Left kidney (tissue), 8 donors: ENCODE measurements around the gene UGT2A1. TPM values are rescaled to one million over a fixed set of nuclear protein-coding genes. Genes with fewer than 3 reads are reported as not detected.
"Not testable (repeated sequence)": the region's sequence is repeated elsewhere in the genome, so short reads cannot be mapped to it uniquely, and the experiment has no call there.

Source experiments
- DNase-seq: peaks from one replicate; pipeline ENCODE4 v3.0.0-alpha.2; 2013
- long read RNA-seq, 8 donors: transcript quantifications; one replicate each; lab custom pipeline, GENCODE V29; 2026
- polyA plus RNA-seq: library from polyadenylated mRNA; unstranded; fragments of 120-200 nt; gene quantifications from one replicate; pipeline ENCODE4 v1.2.1, GENCODE V29; 2013; ENCODE audit not compliant: insufficient read length

Gene UGT2A1
- 8.6 TPM for polyA plus RNA-seq
- long read RNA-seq, donor 1, result 0 reads
- long read RNA-seq, donor 2, result 0 reads
- long read RNA-seq, donor 3, result 0 reads
- long read RNA-seq, donor 4, result 0 reads
- long read RNA-seq, donor 5, result 0 reads
- long read RNA-seq, donor 6, partial matches to known transcripts, result 0 of 1 reads
- long read RNA-seq, donor 6, other reads (novel, unspliced or antisense), result 0 of 1 reads
- long read RNA-seq, donor 7, result 0 reads
- long read RNA-seq, donor 8, result 0 reads

- DNase-seq, result no peak
Observed at GRCh38 chr4:69653147-69653546, at the start of gene UGT2A1. Gene UGT2A1, minus strand, starts transcription at chr4:69653247. Its CDS starts 5,603 bp downstream, at chr4:69647644.

- no peak for DNase-seq
Observed at GRCh38 chr4:69702201-69702600, 49.2 kb upstream of the UGT2A1 start.

- no peak for DNase-seq
Observed at GRCh38 chr4:69701696-69702095, 48.6 kb upstream of the UGT2A1 start.

- DNase-seq, result no peak
Observed at GRCh38 chr4:69697536-69698242, 44.6 kb upstream of the UGT2A1 start.

GRCh38 chr4:69689599-69689998 is 36.6 kb upstream of the UGT2A1 start:
- peak; percentile 40 for DNase-seq

GRCh38 chr4:69684804-69685203 is 31.8 kb upstream of the UGT2A1 start:
- no peak for DNase-seq

GRCh38 chr4:69668680-69669079 is 15.6 kb upstream of the UGT2A1 start:
- DNase-seq, result no peak

GRCh38 chr4:69664009-69664408 is 11.0 kb upstream of the UGT2A1 start:
- not testable (repeated sequence) for DNase-seq

GRCh38 chr4:69661130-69661803 is 8.2 kb upstream of the UGT2A1 start:
- DNase-seq, result not testable (repeated sequence)

GRCh38 chr4:69658133-69658532 is 5.1 kb upstream of the UGT2A1 start:
- DNase-seq, result no peak

GRCh38 chr4:69656653-69657158 is 3.7 kb upstream of the UGT2A1 start:
- no peak for DNase-seq

- no peak for DNase-seq
Observed at GRCh38 chr4:69650872-69651271, 2.2 kb downstream of the UGT2A1 start.

- DNase-seq, result no peak
Observed at GRCh38 chr4:69649629-69650028, 3.4 kb downstream of the UGT2A1 start.

GRCh38 chr4:69649207-69649606 is 3.8 kb downstream of the UGT2A1 start:
- DNase-seq, result no peak

- DNase-seq, result no peak
Observed at GRCh38 chr4:69642961-69643360, 10.1 kb downstream of the UGT2A1 start.

- no peak for DNase-seq
Observed at GRCh38 chr4:69640289-69640688, 12.8 kb downstream of the UGT2A1 start.

- no peak for DNase-seq
Observed at GRCh38 chr4:69639542-69639941, 13.5 kb downstream of the UGT2A1 start, which contains the start of gene UGT2A2. Gene UGT2A2, minus strand, starts transcription at chr4:69639642. Its CDS starts 2 bp downstream, at chr4:69639640.

- peak; percentile 57 for DNase-seq
Observed at GRCh38 chr4:69617083-69617694, 35.9 kb downstream of the UGT2A1 start.

GRCh38 chr4:69610484-69610883 is 42.6 kb downstream of the UGT2A1 start:
- no peak for DNase-seq

GRCh38 chr4:69601065-69601464 is 52.0 kb downstream of the UGT2A1 start:
- no peak for DNase-seq

GRCh38 chr4:69600013-69600412 is 53.0 kb downstream of the UGT2A1 start:
- DNase-seq, result no peak

- DNase-seq, result no peak
Observed at GRCh38 chr4:69594382-69594781, 58.7 kb downstream of the UGT2A1 start.
